Caki2 (cell line): Measurements from ENCODE around the gene USP7. TPM values are rescaled to one million over a fixed set of nuclear protein-coding genes. Genes with fewer than 3 reads are reported as not detected.
"Not testable (repeated sequence)": the region's sequence is repeated elsewhere in the genome, so short reads cannot be mapped to it uniquely, and the experiment has no call there.

Experiments
- DNase-seq: peaks from one replicate; pipeline ENCODE4 v3.0.0-alpha.2; 2015; ENCODE audit warnings: low read depth
- in situ Hi-C: cut with HindIII; loops from 2 replicates; pipeline ENCODE4 v1.10.0; 2016; ENCODE audit warnings: low sequenced_read_pairs, low pct_unique_long_range_greater_than_20kb, mixed read lengths
- total RNA-seq: library from RNA; depleted of rRNA; stranded (reverse); fragments of >200 nt; shearing (Covaris generic); gene quantifications from 2 replicates; pipeline ENCODE4 v1.2.3, GENCODE V29; 2014; ENCODE audit warnings: low replicate concordance

Gene USP7
- total RNA-seq, 1 experiment from 2014 or later, result 14.9 TPM

GRCh38 chr16:8981901-8982300 is 18.2 kb upstream of the USP7 start:
- DNase-seq, in situ Hi-C loops: not testable (repeated sequence)

- in situ Hi-C loops, DNase-seq: not testable (repeated sequence)
Observed at GRCh38 chr16:8976189-8976588, 12.5 kb upstream of the USP7 start.

- in situ Hi-C loops, result no loop called here
- DNase-seq, result no peak
Observed at GRCh38 chr16:8975039-8975438, 11.3 kb upstream of the USP7 start.

- in situ Hi-C loops, result no loop called here
- DNase-seq, result no peak
Observed at GRCh38 chr16:8972843-8973586, 9.3 kb upstream of the USP7 start.

- in situ Hi-C loops, result no loop called here
Observed at GRCh38 chr16:8971416-8971815, 7.7 kb upstream of the USP7 start.

GRCh38 chr16:8969202-8969897 is 5.6 kb upstream of the USP7 start:
- DNase-seq, in situ Hi-C loops: not testable (repeated sequence)

More at GRCh38 chr16:8971416-8971815, 7.7 kb upstream of the USP7 start:
- DNase-seq, result no peak

GRCh38 chr16:8968054-8968453 is 4.3 kb upstream of the USP7 start:
- in situ Hi-C loops, DNase-seq: not testable (repeated sequence)

- DNase-seq, result peak; percentile 33
Observed at GRCh38 chr16:8967132-8967821, 3.6 kb upstream of the USP7 start.

GRCh38 chr16:8966817-8967131 is 3.1 kb upstream of the USP7 start:
- peak; percentile 15 for DNase-seq
- in situ Hi-C loops, result no loop called here

More at GRCh38 chr16:8967132-8967821, 3.6 kb upstream of the USP7 start:
- in situ Hi-C loops, result no loop called here

GRCh38 chr16:8964462-8964861 is 756 bp upstream of the USP7 start:
- DNase-seq, result no peak
- in situ Hi-C loops, result no loop called here

GRCh38 chr16:8963010-8963820 is 491 bp downstream of the USP7 start:
- peak; percentile 33 for DNase-seq
- in situ Hi-C loops, result no loop called here

GRCh38 chr16:8962393-8963009 is 1.2 kb downstream of the USP7 start:
- in situ Hi-C loops, result no loop called here
- DNase-seq, result peak; percentile 33

GRCh38 chr16:8961811-8962390 is 1.8 kb downstream of the USP7 start:
- in situ Hi-C loops, result no loop called here
- DNase-seq, result no peak

- DNase-seq, result no peak
- in situ Hi-C loops, result no loop called here
Observed at GRCh38 chr16:8960788-8961109, 3.0 kb downstream of the USP7 start.

GRCh38 chr16:8959921-8960787 is 3.6 kb downstream of the USP7 start:
- DNase-seq, result no peak
- in situ Hi-C loops, result no loop called here

GRCh38 chr16:8958344-8959167 is 5.2 kb downstream of the USP7 start:
- in situ Hi-C loops, result no loop called here
- no peak for DNase-seq
